Measurements from ENCODE around the gene CARD9.

- TF ChIP-seq CTCF (IDR thresholded peaks at IDR 0.05; ENCODE audit: low read depth, low read length, poor library complexity, severe bottlenecking) (no peak), EZH2phosphoT487 (IDR thresholded peaks at IDR 0.05; ENCODE audit: borderline replicate concordance, low read length) (no peak)
These were observed 43.6 kb downstream of the CARD9 start for GRCh38 chr9:136329636-136330405.

All from DOHH2 (cell line).